ENCODE measurements around the gene LDB2.

Gene LDB2

GRCh38 chr4:16713696-16714095 lies 184.7 kb downstream of the LDB2 start:
- DNase-seq = no peak

- DNase-seq = no peak
Measured at GRCh38 chr4:16713271-16713670, 185.2 kb downstream of the LDB2 start.

- no peak for DNase-seq
Measured at GRCh38 chr4:16710198-16710597, 188.2 kb downstream of the LDB2 start.

GRCh38 chr4:16707874-16708273 lies 190.6 kb downstream of the LDB2 start:
- DNase-seq = no peak

GRCh38 chr4:16706251-16706650 lies 192.2 kb downstream of the LDB2 start:
- DNase-seq = no peak

- DNase-seq = no peak
Measured at GRCh38 chr4:16705341-16705740, 193.1 kb downstream of the LDB2 start.

- no peak for DNase-seq
Measured at GRCh38 chr4:16704489-16704888, 194.0 kb downstream of the LDB2 start.

- no peak for DNase-seq
Measured at GRCh38 chr4:16695896-16696295, 202.5 kb downstream of the LDB2 start.

GRCh38 chr4:16694884-16695276 lies 203.6 kb downstream of the LDB2 start:
- DNase-seq = no peak

- DNase-seq = no peak
Measured at GRCh38 chr4:16694173-16694883, 204.1 kb downstream of the LDB2 start.

GRCh38 chr4:16693641-16694040 lies 204.8 kb downstream of the LDB2 start:
- DNase-seq = no peak

- no peak for DNase-seq
Measured at GRCh38 chr4:16692961-16693506, 205.4 kb downstream of the LDB2 start.

- DNase-seq = no peak
Measured at GRCh38 chr4:16692524-16692923, 205.9 kb downstream of the LDB2 start.

GRCh38 chr4:16692046-16692445 lies 206.4 kb downstream of the LDB2 start:
- no peak for DNase-seq

- DNase-seq = no peak
Measured at GRCh38 chr4:16691450-16691849, 207.0 kb downstream of the LDB2 start.

- no peak for DNase-seq
Measured at GRCh38 chr4:16687845-16688244, 210.6 kb downstream of the LDB2 start.

GRCh38 chr4:16687011-16687410 lies 211.4 kb downstream of the LDB2 start:
- no peak for DNase-seq

- DNase-seq = no peak
Measured at GRCh38 chr4:16686195-16686594, 212.2 kb downstream of the LDB2 start.

- no peak for DNase-seq
Measured at GRCh38 chr4:16685536-16685935, 212.9 kb downstream of the LDB2 start.

GRCh38 chr4:16684935-16685334 lies 213.5 kb downstream of the LDB2 start:
- no peak for DNase-seq

- DNase-seq = no peak
Measured at GRCh38 chr4:16684097-16684496, 214.3 kb downstream of the LDB2 start.

- DNase-seq = no peak
Measured at GRCh38 chr4:16682975-16683374, 215.5 kb downstream of the LDB2 start.

GRCh38 chr4:16677001-16677944 lies 221.2 kb downstream of the LDB2 start:
- no peak for DNase-seq

- no peak for DNase-seq
Measured at GRCh38 chr4:16676230-16676770, 222.1 kb downstream of the LDB2 start.
